ENCODE results near the gene PCDHGC4.

- no peak for TF ChIP-seq POLR2A (IDR thresholded peaks at IDR 0.05; ENCODE audit: extremely low read depth, insufficient read length)
- TF ChIP-seq CTCF (IDR thresholded peaks at IDR 0.05; ENCODE audit: low read depth, low read length): no peak
These were observed 37.5 kb downstream of the PCDHGC4 start for GRCh38 chr5:141522301-141522700.

Data from NB4 (cell line).